ENCODE results near the gene PCLAF. TPM values are rescaled to one million over a fixed set of nuclear protein-coding genes. Genes with fewer than 3 reads are reported as not detected.
A peak's percentile ranks its signal among the peaks of the same experiment; 100 is the strongest.
"Not testable (repeated sequence)": the region's sequence is repeated elsewhere in the genome, so short reads cannot be mapped to it uniquely, and the experiment has no call there.

The PCLAF gene
- total and polyA plus RNA-seq, 4 donors, result 8.0 to 24.7 (median 16.4) TPM

- DNase-seq (ENCODE audit: low read depth in 4 of 6, low spot score in 6 of 6), result no peak
- WGBS (ENCODE audit: insufficient coverage), result no CpG with 5 or more reads among the region's 2 CpGs
- Histone ChIP-seq H3K9me3 (ENCODE audit: control insufficient read depth, insufficient read depth, low read length) (no peaks in the 10 kb centered on the region), H3K27me3 (ENCODE audit: control insufficient read depth, insufficient read depth, low read length) (no peaks in the 10 kb centered on the region), H3K4me1 (ENCODE audit: control insufficient read depth, insufficient read depth, low read length) (no peaks in the 10 kb centered on the region), H3K36me3 (ENCODE audit: control insufficient read depth, insufficient read depth, low read length) (peaks cover 76% of the 10 kb centered on the region), H3K4me3 (ENCODE audit: low read depth, low read length) (no peak overlapping the region), H3K27ac (ENCODE audit: low read depth, low read length) (no peak overlapping the region)
Observed at GRCh38 chr15:64398575-64398974, 17.3 kb upstream of the PCLAF start.

- Histone ChIP-seq H3K4me3 (ENCODE audit: low read depth, low read length) (no peak overlapping the region), H3K9me3 (ENCODE audit: control insufficient read depth, insufficient read depth, low read length) (no peaks in the 10 kb centered on the region), H3K36me3 (ENCODE audit: control insufficient read depth, insufficient read depth, low read length) (peaks cover 69% of the 10 kb centered on the region), H3K27ac (ENCODE audit: low read depth, low read length) (no peak overlapping the region), H3K4me1 (ENCODE audit: control insufficient read depth, insufficient read depth, low read length) (no peaks in the 10 kb centered on the region), H3K27me3 (ENCODE audit: control insufficient read depth, insufficient read depth, low read length) (no peaks in the 10 kb centered on the region)
- DNase-seq (ENCODE audit: low read depth in 4 of 6, low spot score in 6 of 6), result no peak
- WGBS (ENCODE audit: insufficient coverage), result no CpG with 5 or more reads among the region's 5 CpGs
Observed at GRCh38 chr15:64396789-64397188, 15.5 kb upstream of the PCLAF start.

GRCh38 chr15:64392471-64392870, 11.2 kb upstream of the PCLAF start:
- DNase-seq (ENCODE audit: low read depth in 4 of 6, low spot score in 6 of 6); H3K9me3 ChIP-seq (ENCODE audit: control insufficient read depth, insufficient read depth, low read length); H3K4me1 ChIP-seq (ENCODE audit: control insufficient read depth, insufficient read depth, low read length); H3K27ac ChIP-seq (ENCODE audit: low read depth, low read length); H3K4me3 ChIP-seq (ENCODE audit: low read depth, low read length); H3K27me3 ChIP-seq (ENCODE audit: control insufficient read depth, insufficient read depth, low read length): not testable (repeated sequence)
- 90% methylated on average over 1 of the region's 3 CpGs for WGBS (ENCODE audit: insufficient coverage)
- H3K36me3 ChIP-seq (ENCODE audit: control insufficient read depth, insufficient read depth, low read length), result peaks cover 33% of the 10 kb centered on the region

- no peak overlapping the region for H3K27ac ChIP-seq (ENCODE audit: low read depth, low read length)
- no peaks in the 10 kb centered on the region for H3K27me3 ChIP-seq (ENCODE audit: control insufficient read depth, insufficient read depth, low read length)
- no peak overlapping the region for H3K4me3 ChIP-seq (ENCODE audit: low read depth, low read length)
- no peaks in the 10 kb centered on the region for H3K9me3 ChIP-seq (ENCODE audit: control insufficient read depth, insufficient read depth, low read length)
- 95% methylated on average over 5 of the region's 5 CpGs for WGBS (ENCODE audit: insufficient coverage)
- DNase-seq (ENCODE audit: low read depth in 4 of 6, low spot score in 6 of 6), result no peak
- peaks cover 8% of the 10 kb centered on the region for H3K36me3 ChIP-seq (ENCODE audit: control insufficient read depth, insufficient read depth, low read length)
- H3K4me1 ChIP-seq (ENCODE audit: control insufficient read depth, insufficient read depth, low read length), result peaks cover 5% of the 10 kb centered on the region
Observed at GRCh38 chr15:64389036-64389435, 7.8 kb upstream of the PCLAF start.

- Histone ChIP-seq H3K9me3 (ENCODE audit: control insufficient read depth, insufficient read depth, low read length) (no peaks in the 10 kb centered on the region), H3K36me3 (ENCODE audit: control insufficient read depth, insufficient read depth, low read length) (peaks cover 8% of the 10 kb centered on the region), H3K4me3 (ENCODE audit: low read depth, low read length) (peak within 1 kb of the TSS; percentile 91), H3K27me3 (ENCODE audit: control insufficient read depth, insufficient read depth, low read length) (no peaks in the 10 kb centered on the region), H3K4me1 (ENCODE audit: control insufficient read depth, insufficient read depth, low read length) (peaks cover 5% of the 10 kb centered on the region), H3K27ac (ENCODE audit: low read depth, low read length) (peak within 1 kb of the TSS; percentile 87)
- under 1% methylated on average over 35 of the region's 35 CpGs for WGBS (ENCODE audit: insufficient coverage)
- DNase-seq (ENCODE audit: low read depth in 4 of 6, low spot score in 6 of 6), result peak; percentile 84 to 99 (median 89)
Observed at GRCh38 chr15:64387562-64388168, 6.4 kb upstream of the PCLAF start, which contains the start of gene TRIP4. Gene TRIP4, plus strand, starts transcription at chr15:64387836. Its CDS starts 28 bp downstream, at chr15:64387864.

- 90% methylated on average over 2 of the region's 7 CpGs for WGBS (ENCODE audit: insufficient coverage)
Observed at GRCh38 chr15:64386291-64386690, 5.0 kb upstream of the PCLAF start.

GRCh38 chr15:64383760-64384159, 2.5 kb upstream of the PCLAF start:
- Histone ChIP-seq H3K36me3 (ENCODE audit: control insufficient read depth, insufficient read depth, low read length) (no peaks in the 10 kb centered on the region), H3K27me3 (ENCODE audit: control insufficient read depth, insufficient read depth, low read length) (no peaks in the 10 kb centered on the region), H3K4me1 (ENCODE audit: control insufficient read depth, insufficient read depth, low read length) (peaks cover 17% of the 10 kb centered on the region), H3K4me3 (ENCODE audit: low read depth, low read length) (no peak overlapping the region), H3K27ac (ENCODE audit: low read depth, low read length) (no peak overlapping the region), H3K9me3 (ENCODE audit: control insufficient read depth, insufficient read depth, low read length) (no peaks in the 10 kb centered on the region)
- no peak for DNase-seq (ENCODE audit: low read depth in 4 of 6, low spot score in 6 of 6)
- WGBS (ENCODE audit: insufficient coverage), result no CpG with 5 or more reads among the region's 2 CpGs

More at GRCh38 chr15:64386291-64386690, 5.0 kb upstream of the PCLAF start:
- Histone ChIP-seq H3K27ac (ENCODE audit: low read depth, low read length) (no peak overlapping the region), H3K9me3 (ENCODE audit: control insufficient read depth, insufficient read depth, low read length) (no peaks in the 10 kb centered on the region), H3K36me3 (ENCODE audit: control insufficient read depth, insufficient read depth, low read length) (peaks cover 2% of the 10 kb centered on the region), H3K4me1 (ENCODE audit: control insufficient read depth, insufficient read depth, low read length) (peaks cover 8% of the 10 kb centered on the region), H3K27me3 (ENCODE audit: control insufficient read depth, insufficient read depth, low read length) (no peaks in the 10 kb centered on the region), H3K4me3 (ENCODE audit: low read depth, low read length) (no peak overlapping the region)
- DNase-seq (ENCODE audit: low read depth in 4 of 6, low spot score in 6 of 6), result no peak

- H3K9me3 ChIP-seq (ENCODE audit: control insufficient read depth, insufficient read depth, low read length); H3K27me3 ChIP-seq (ENCODE audit: control insufficient read depth, insufficient read depth, low read length); H3K36me3 ChIP-seq (ENCODE audit: control insufficient read depth, insufficient read depth, low read length); H3K27ac ChIP-seq (ENCODE audit: low read depth, low read length); DNase-seq (ENCODE audit: low read depth in 4 of 6, low spot score in 6 of 6): not testable (repeated sequence)
- H3K4me1 ChIP-seq (ENCODE audit: control insufficient read depth, insufficient read depth, low read length), result peaks cover 12% of the 10 kb centered on the region
- 57% methylated on average over 7 of the region's 11 CpGs for WGBS (ENCODE audit: insufficient coverage)
- peak overlapping the region; percentile 76 for H3K4me3 ChIP-seq (ENCODE audit: low read depth, low read length)
Observed at GRCh38 chr15:64380130-64380870, 941 bp downstream of the PCLAF start.

GRCh38 chr15:64379216-64379960, 1.9 kb downstream of the PCLAF start:
- Histone ChIP-seq H3K36me3 (ENCODE audit: control insufficient read depth, insufficient read depth, low read length) (no peaks in the 10 kb centered on the region), H3K27ac (ENCODE audit: low read depth, low read length) (no peak overlapping the region), H3K4me1 (ENCODE audit: control insufficient read depth, insufficient read depth, low read length) (peaks cover 12% of the 10 kb centered on the region), H3K27me3 (ENCODE audit: control insufficient read depth, insufficient read depth, low read length) (no peaks in the 10 kb centered on the region), H3K9me3 (ENCODE audit: control insufficient read depth, insufficient read depth, low read length) (no peaks in the 10 kb centered on the region), H3K4me3 (ENCODE audit: low read depth, low read length) (no peak overlapping the region)
- 62% methylated on average over 5 of the region's 9 CpGs for WGBS (ENCODE audit: insufficient coverage)
- peak in 2 of 6 donors; percentile 46 to 64 for DNase-seq (ENCODE audit: low read depth in 4 of 6, low spot score in 6 of 6)

Measured in spinal cord (tissue), 10 donors.